A673 (cell line): ENCODE results near the gene TRIP4. TPM values are rescaled to one million over a fixed set of nuclear protein-coding genes. Genes with fewer than 3 reads are reported as not detected.

Experiments
- BruUV-seq: library from RNA; stranded (reverse); fragments of 400-500 nt; replicated peaks from 2 replicates; lab custom pipeline; 2021; lab: Mats Ljungman, UMichigan
- CTCF ChIA-PET: fragments of 300-600 bp; sonication (Branson Sonifier 250); formaldehyde crosslinking; loops from one replicate; lab custom pipeline; 2022; ENCODE audit warnings: antibody characterized with exemption; lab: Charles Lee
- POLR2A ChIA-PET: fragments of 300-600 bp; sonication (Branson Sonifier 250); formaldehyde crosslinking; loops from one replicate; lab custom pipeline; 2022; ENCODE audit warnings: antibody characterized with exemption; ENCODE audit not compliant: low non-redundant PET; lab: Charles Lee
- DNase-seq: peaks from one replicate; pipeline ENCODE4 v3.0.0-alpha.2; 2015; ENCODE audit warnings: low spot score
- H3K27ac ChIP-seq: fragments of 200-600 bp; sonication (generic); 2 replicates; pipeline ENCODE4 v1.5.1; 2016; ENCODE audit warnings: mixed run types, low read depth, mild to moderate bottlenecking, mixed read lengths, antibody characterized with exemption, low read length; ENCODE audit not compliant: poor library complexity, severe bottlenecking
- H3K27me3 ChIP-seq: fragments of 200-600 bp; sonication (generic); replicated peaks from 2 replicates; pipeline ENCODE4 v1.6.1; 2017; ENCODE audit warnings: mixed run types, low read depth, mild to moderate bottlenecking, mixed read lengths, antibody characterized with exemption, low read length; ENCODE audit not compliant: insufficient read depth, poor library complexity
- H3K36me3 ChIP-seq: fragments of 200-600 bp; sonication (generic); 2 replicates; pipeline ENCODE4 v1.6.1; 2016; ENCODE audit warnings: mixed run types, mild to moderate bottlenecking, mixed read lengths, antibody characterized with exemption, low read length; ENCODE audit not compliant: insufficient read depth, poor library complexity, severe bottlenecking
- H3K4me1 ChIP-seq: fragments of 200-600 bp; sonication (generic); 2 replicates; pipeline ENCODE4 v1.6.1; 2017; ENCODE audit warnings: mixed run types, mild to moderate bottlenecking, mixed read lengths, antibody characterized with exemption, low read length; ENCODE audit not compliant: insufficient read depth, poor library complexity, severe bottlenecking
- H3K4me3 ChIP-seq: fragments of 200-600 bp; sonication (generic); 2 replicates; pipeline ENCODE4 v1.5.1; 2016; ENCODE audit warnings: low read depth, mixed run types, mild to moderate bottlenecking, mixed read lengths, low read length; ENCODE audit not compliant: poor library complexity, severe bottlenecking
- H3K9me3 ChIP-seq: fragments of 200-600 bp; sonication (generic); 2 replicates; pipeline ENCODE4 v1.6.1; 2016; ENCODE audit warnings: mixed run types, low read depth, mild to moderate bottlenecking, mixed read lengths, antibody characterized with exemption, low read length; ENCODE audit not compliant: poor library complexity, severe bottlenecking
- EZH2 ChIP-seq: fragments of 200-600 bp; sonication (generic); IDR thresholded peaks from 2 replicates; pipeline ENCODE4 v1.6.1; 2017; ENCODE audit warnings: borderline replicate concordance, low read depth, mild to moderate bottlenecking, mixed read lengths, antibody characterized with exemption, low read length; ENCODE audit not compliant: poor library complexity, severe bottlenecking
- intact Hi-C: fragments of 100-400 bp; cut with micrococcal nuclease; formaldehyde crosslinking; loops from one replicate; pipeline ENCODE4 v1.10.0; 2022; ENCODE audit not compliant: unreplicated experiment
- total RNA-seq: library from RNA; stranded (reverse); gene quantifications from 2 replicates; pipeline ENCODE4 v1.2.3, GENCODE V29; 2021
- TF ChIP-seq, protein P1 (sequence below): fragments of 300-800, 200-600 bp; sonication (generic); conservative IDR thresholded peaks from 2 replicates; pipeline ENCODE4 v1.5.1; 2017; ENCODE audit warnings: low read depth, mild to moderate bottlenecking, antibody characterized with exemption, low read length, moderate library complexity, mixed read lengths

TRIP4 gene
- total RNA-seq, 1 experiment from 2014 or later, result 24.9 TPM

DNA sequence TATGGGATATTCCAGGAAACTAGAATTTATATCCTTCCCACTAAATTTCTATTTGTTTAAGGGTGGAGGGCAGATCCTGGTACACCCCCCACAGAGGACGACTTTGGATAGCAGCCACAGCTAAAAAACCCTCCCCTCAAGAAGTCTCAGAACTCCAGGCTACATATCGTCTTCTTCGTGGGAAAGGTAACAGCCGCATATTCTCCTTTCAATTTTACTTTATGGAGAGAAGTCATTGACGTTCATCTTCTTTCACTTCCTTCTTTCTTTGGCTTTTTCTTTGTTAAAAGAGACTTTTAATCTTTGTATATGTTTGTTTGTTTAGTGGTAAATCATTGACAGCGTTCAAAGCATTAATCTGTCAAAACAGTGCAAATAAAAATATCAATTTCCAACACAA is 36.3 kb downstream of the TRIP4 start:
- DNase-seq, result no peak
- peaks cover 20% of the 10 kb centered on the region for H3K36me3 ChIP-seq
- ChIA-PET POLR2A (no interaction called here), CTCF (no interaction called here)
- no peak overlapping the region for H3K27ac ChIP-seq
- BruUV-seq, result no TSS peak
- TF ChIP-seq EZH2, result no peak
- TF ChIP-seq, protein P1, sequence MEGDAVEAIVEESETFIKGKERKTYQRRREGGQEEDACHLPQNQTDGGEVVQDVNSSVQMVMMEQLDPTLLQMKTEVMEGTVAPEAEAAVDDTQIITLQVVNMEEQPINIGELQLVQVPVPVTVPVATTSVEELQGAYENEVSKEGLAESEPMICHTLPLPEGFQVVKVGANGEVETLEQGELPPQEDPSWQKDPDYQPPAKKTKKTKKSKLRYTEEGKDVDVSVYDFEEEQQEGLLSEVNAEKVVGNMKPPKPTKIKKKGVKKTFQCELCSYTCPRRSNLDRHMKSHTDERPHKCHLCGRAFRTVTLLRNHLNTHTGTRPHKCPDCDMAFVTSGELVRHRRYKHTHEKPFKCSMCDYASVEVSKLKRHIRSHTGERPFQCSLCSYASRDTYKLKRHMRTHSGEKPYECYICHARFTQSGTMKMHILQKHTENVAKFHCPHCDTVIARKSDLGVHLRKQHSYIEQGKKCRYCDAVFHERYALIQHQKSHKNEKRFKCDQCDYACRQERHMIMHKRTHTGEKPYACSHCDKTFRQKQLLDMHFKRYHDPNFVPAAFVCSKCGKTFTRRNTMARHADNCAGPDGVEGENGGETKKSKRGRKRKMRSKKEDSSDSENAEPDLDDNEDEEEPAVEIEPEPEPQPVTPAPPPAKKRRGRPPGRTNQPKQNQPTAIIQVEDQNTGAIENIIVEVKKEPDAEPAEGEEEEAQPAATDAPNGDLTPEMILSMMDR, result no peak
- intact Hi-C loops, result loop anchor here (10.0 kb wide), 1 partner anchor 231 kb away; no protein-coding TSS in a partner anchor
- no peak overlapping the region for H3K4me3 ChIP-seq
- no peaks in the 10 kb centered on the region for H3K9me3 ChIP-seq
- no peaks in the 10 kb centered on the region for H3K27me3 ChIP-seq
- H3K4me1 ChIP-seq, result no peaks in the 10 kb centered on the region

DNA sequence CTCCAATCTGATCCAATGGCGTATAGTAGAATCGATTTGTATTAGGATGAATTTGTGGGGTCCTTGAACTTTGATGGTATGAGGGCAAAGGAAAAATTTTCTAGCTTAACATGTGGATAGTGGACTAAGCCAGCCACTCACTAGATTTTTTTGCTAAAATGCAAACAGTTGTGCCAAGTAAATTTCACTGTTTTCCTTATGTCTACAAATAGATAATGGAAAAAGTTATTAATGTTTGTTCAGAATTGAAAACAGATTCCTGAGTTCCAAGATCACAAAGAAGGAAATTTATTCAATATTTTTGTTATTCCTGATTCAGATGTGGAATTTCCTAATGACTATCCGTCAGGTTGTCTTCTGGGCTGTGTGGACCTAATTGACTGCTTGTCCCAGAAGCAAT is 37.6 kb downstream of the TRIP4 start:
- CTCF ChIA-PET, result no interaction called here
- POLR2A ChIA-PET, result no interaction called here
- Histone ChIP-seq H3K4me3 (no peak overlapping the region), H3K4me1 (peaks cover 12% of the 10 kb centered on the region), H3K9me3 (no peaks in the 10 kb centered on the region), H3K36me3 (peaks cover 20% of the 10 kb centered on the region), H3K27ac (no peak overlapping the region), H3K27me3 (no peaks in the 10 kb centered on the region)
- no TSS peak for BruUV-seq
- DNase-seq, result no peak
- TF ChIP-seq, protein P1, result no peak
- TF ChIP-seq EZH2, result no peak
- intact Hi-C loops, result loop anchor here (10.0 kb wide), 1 partner anchor 230 kb away; no protein-coding TSS in a partner anchor

DNA sequence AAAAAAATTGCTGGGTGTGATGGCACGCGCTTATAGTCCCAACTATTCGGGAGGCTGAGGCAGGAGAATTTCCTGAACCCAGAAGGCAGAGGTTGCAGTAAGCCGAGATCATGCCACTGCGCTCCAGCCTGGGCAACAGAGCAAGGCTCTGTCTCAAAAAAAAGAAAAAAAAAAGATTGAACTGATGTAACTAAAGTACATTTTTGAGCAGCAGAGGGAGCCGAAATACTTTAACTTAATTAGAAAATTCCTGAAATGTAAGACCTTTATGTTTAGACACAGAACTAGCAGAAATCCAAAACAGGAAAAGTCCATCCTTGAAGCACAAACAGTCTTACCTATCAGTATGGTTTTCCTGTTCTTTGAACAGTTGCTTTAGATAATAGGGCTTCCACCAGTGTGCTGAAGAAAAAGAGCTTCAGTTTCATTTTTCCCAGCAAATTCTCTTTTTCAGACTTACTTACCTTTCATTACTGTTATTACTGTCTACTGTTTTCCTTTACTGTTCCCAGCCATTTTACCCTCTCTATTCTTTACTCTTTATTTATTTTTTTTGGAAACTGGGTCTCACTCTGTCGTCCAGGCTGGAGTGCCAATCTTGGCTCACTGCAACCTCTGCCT is 39.3 kb downstream of the TRIP4 start:
- no TSS peak for BruUV-seq
- ChIA-PET CTCF (interaction anchor here (0.6 kb wide), 2 partner anchors 226 to 256 kb away, joined by 3 read pairs; no protein-coding TSS in a partner anchor), POLR2A (no interaction called here)
- Histone ChIP-seq H3K36me3 (peaks cover 18% of the 10 kb centered on the region), H3K4me1 (peaks cover 20% of the 10 kb centered on the region), H3K27me3 (no peaks in the 10 kb centered on the region), H3K27ac (no peak overlapping the region), H3K4me3 (no peak overlapping the region), H3K9me3 (no peaks in the 10 kb centered on the region)
- TF ChIP-seq, protein P1, result peak; percentile 55
- no peak for TF ChIP-seq EZH2
- peak; percentile 67 for DNase-seq
- intact Hi-C loops, result loop anchor here (1.0 to 10.0 kb wide), 3 partner anchors 228 to 302 kb away; no protein-coding TSS in a partner anchor
